ENCODE results near the gene PWWP2B. TPM values are rescaled to one million over a fixed set of nuclear protein-coding genes. Genes with fewer than 3 reads are reported as not detected.

Gene PWWP2B
- total RNA-seq, 2 experiments from 2014 or later, result 16.6 to 17.1 TPM

GRCh38 chr10:132461683-132462231, 64.8 kb downstream of the PWWP2B start:
- H3K9me3 Mint-ChIP-seq, result no peaks in the 10 kb centered on the region
- DNase-seq, result no peak
- no peak overlapping the region for H3K4me3 Mint-ChIP-seq
- H3K4me1 Mint-ChIP-seq, result no peaks in the 10 kb centered on the region
- no peak overlapping the region for H3K27ac Mint-ChIP-seq
- no peaks in the 10 kb centered on the region for H3K36me3 Mint-ChIP-seq
- no peak for ATAC-seq (ENCODE audit: low read depth)
- no peaks in the 10 kb centered on the region for H3K27me3 Mint-ChIP-seq
- POLR2A ChIA-PET, result no interaction called here

- Mint-ChIP-seq H3K27me3 (no peaks in the 10 kb centered on the region), H3K36me3 (no peaks in the 10 kb centered on the region), H3K27ac (no peak overlapping the region), H3K4me3 (no peak overlapping the region), H3K4me1 (no peaks in the 10 kb centered on the region), H3K9me3 (no peaks in the 10 kb centered on the region)
- POLR2A ChIA-PET, result no interaction called here
- DNase-seq (peak; percentile 33), ATAC-seq (ENCODE audit: low read depth) (no peak)
Measured at GRCh38 chr10:132462463-132463332, 65.7 kb downstream of the PWWP2B start.

GRCh38 chr10:132463333-132464255, 66.6 kb downstream of the PWWP2B start:
- Mint-ChIP-seq H3K27me3 (no peaks in the 10 kb centered on the region), H3K4me3 (no peak overlapping the region), H3K4me1 (no peaks in the 10 kb centered on the region), H3K27ac (no peak overlapping the region), H3K9me3 (no peaks in the 10 kb centered on the region), H3K36me3 (no peaks in the 10 kb centered on the region)
- ATAC-seq (ENCODE audit: low read depth) (no peak), DNase-seq (no peak)
- POLR2A ChIA-PET, result no interaction called here

DNA sequence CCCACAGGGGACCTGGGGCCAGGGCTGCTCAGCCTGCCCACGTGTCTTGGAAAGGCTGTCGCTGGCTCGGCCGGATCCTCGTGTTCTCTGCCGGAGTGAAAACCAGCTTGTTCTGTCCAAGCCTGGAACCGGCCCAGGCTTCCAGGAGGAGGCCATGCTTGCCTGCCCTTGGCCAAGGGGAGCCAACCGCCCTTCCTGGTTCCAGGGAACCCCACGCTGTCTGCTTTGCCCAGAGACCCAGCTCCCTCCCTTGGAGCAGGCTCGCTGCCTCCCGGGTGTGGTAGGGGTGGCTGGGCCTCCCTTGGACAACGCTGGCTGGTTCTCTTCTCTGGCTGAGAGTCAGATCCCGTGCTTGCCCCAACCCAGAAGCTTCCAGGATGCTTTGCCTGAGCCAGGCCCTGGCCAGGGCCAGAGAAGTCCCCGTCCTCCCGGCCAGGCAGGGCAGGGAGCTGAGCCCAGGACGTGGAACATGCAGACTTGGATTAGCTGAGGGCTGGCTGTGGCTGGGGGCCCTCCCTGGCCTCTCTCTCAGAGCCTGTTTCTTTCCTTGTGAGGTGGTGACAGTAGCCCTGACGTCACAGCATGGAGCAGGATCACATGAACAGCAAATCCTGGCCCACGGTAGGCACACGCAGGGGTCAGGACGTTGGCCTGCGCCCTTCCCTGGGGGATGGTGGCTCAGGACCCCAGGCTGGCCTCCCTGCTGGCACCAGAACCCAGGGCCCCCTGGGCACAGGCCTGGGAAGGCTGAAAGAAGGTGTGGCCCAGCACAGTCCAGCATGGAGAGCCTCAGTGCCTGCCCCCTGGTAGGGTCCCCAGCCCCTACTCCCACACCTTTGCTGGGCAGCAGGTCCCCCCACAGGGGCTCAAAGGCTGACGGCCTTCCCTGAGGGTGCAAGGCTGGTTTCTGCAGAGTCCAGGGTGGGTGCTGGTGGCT, 67.5 kb downstream of the PWWP2B start:
- Mint-ChIP-seq H3K27ac (no peak overlapping the region), H3K9me3 (no peaks in the 10 kb centered on the region), H3K36me3 (no peaks in the 10 kb centered on the region), H3K27me3 (peaks cover under 1% of the 10 kb centered on the region), H3K4me1 (no peaks in the 10 kb centered on the region), H3K4me3 (no peak overlapping the region)
- ATAC-seq (ENCODE audit: low read depth), result no peak
- DNase-seq, result no peak
- POLR2A ChIA-PET, result no interaction called here

DNA sequence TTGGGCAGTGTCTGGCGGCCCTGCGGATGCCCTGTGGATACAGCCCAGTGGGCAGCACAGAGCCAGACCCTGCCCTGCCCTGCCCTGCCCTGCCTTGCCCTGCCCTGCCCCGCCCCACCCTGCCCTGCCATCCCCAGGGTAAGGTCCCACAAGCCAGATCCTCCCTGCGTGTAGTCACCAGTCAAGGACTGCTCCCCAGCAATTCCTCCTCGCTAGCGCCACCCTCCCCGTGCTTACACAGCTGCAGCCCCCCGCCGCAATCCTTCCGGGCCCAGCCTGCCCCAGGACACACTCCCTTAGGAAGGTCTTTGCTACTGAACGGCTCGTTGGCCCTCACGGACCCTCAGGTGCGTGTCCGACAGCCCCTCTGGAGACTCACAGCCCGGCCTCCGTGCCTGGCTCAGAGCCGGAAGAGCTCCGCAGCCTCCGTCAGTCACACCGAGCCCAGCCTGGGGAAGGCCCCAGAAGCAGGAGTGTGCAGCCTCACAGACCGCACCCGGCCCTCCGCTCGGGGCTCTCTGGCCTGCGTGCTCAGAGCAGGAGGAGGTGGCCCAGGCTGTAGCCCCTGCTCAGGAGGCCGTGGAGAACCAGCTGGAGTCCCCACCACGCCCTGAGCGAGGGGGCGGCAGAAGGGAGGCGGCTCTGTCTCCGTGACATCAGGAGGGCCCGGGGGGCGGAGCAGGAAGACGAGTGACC, 68.3 kb downstream of the PWWP2B start:
- Mint-ChIP-seq H3K9me3 (no peaks in the 10 kb centered on the region), H3K27me3 (peaks cover 4% of the 10 kb centered on the region), H3K36me3 (no peaks in the 10 kb centered on the region), H3K4me1 (no peaks in the 10 kb centered on the region), H3K27ac (no peak overlapping the region), H3K4me3 (no peak overlapping the region)
- POLR2A ChIA-PET, result no interaction called here
- ATAC-seq (ENCODE audit: low read depth) (no peak), DNase-seq (no peak)

- POLR2A ChIA-PET, result no interaction called here
- Mint-ChIP-seq H3K27me3 (peaks cover 8% of the 10 kb centered on the region), H3K36me3 (no peaks in the 10 kb centered on the region), H3K4me1 (peaks cover 4% of the 10 kb centered on the region), H3K27ac (no peak overlapping the region), H3K4me3 (no peak overlapping the region), H3K9me3 (no peaks in the 10 kb centered on the region)
- ATAC-seq (ENCODE audit: low read depth), result no peak
- no peak for DNase-seq
Measured at GRCh38 chr10:132465889-132466519, 69.0 kb downstream of the PWWP2B start.

DNA sequence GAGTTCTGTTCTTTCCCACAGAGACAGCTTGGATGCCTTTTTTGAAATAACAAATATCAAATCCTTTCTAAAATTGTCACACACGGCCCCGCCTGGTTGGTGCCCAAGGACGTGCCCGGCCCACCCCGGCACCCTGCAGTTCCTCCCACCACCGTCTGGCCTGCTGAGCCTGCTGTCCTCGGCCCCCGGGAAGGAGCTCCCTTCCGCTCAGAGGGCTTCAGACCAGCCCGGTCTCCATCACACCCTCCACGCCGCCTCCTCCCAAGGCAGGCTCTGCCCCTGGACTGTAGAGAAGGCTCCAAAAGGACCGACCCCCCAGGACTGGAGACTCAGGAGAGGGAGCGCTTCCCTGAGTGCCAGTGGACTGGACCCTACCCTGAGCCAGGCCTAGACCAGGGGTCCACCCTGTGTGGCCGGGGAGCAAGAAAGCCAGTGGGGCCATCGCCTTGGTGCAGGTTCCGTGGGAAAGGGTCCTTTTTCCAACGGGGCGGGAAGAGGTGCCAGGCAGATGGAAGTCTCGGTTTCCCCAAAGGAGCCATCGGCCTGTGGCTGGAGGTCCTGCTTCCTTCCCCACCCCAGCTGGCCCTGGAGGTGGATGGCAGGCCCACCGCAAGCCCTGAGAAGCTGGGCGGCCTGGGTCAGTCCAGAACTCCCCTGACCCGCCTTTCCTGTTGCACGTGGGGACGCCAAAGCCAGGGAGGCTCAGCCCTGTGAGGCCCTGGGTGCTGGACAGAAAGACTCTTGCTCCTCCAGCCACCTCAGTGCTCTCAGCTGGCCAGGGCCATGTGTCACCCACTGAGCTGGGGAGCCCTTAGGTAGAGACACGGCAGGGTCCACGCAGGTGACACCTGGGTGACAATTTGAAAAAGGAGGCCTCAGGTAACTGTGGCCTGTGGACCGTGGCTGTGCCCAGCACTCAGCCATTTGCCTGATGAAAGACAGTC, 69.8 kb downstream of the PWWP2B start:
- H3K4me1 Mint-ChIP-seq, result peaks cover 4% of the 10 kb centered on the region
- ATAC-seq (ENCODE audit: low read depth) (no peak), DNase-seq (peak; percentile 18)
- POLR2A ChIA-PET, result no interaction called here
- H3K4me3 Mint-ChIP-seq, result no peak overlapping the region
- no peaks in the 10 kb centered on the region for H3K9me3 Mint-ChIP-seq
- H3K36me3 Mint-ChIP-seq, result no peaks in the 10 kb centered on the region
- peaks cover 8% of the 10 kb centered on the region for H3K27me3 Mint-ChIP-seq
- H3K27ac Mint-ChIP-seq, result no peak overlapping the region

Other genes with a start within 250 kb of the PWWP2B start
- gene DPYSL4, start 210.3 kb upstream of the PWWP2B start, total RNA-seq, result 1 to 10 TPM; 5.2 to 8.5 TPM
- 10 to 100 TPM; 12.5 TPM for gene STK32C, start 89.2 kb upstream of the PWWP2B start, total RNA-seq
- 1 to 10 TPM; 4.7 to 6.3 TPM for gene LRRC27, start 65.0 kb upstream of the PWWP2B start, total RNA-seq
- gene INPP5A, start 140.6 kb downstream of the PWWP2B start, total RNA-seq, result 10 to 100 TPM; 14.1 to 15.7 TPM